CD14-positive monocyte (primary cell): ENCODE measurements around the gene PDAP1. TPM values are rescaled to one million over a fixed set of nuclear protein-coding genes. Genes with fewer than 3 reads are reported as not detected.

Experiments used
- DNase-seq, 3 donors: peaks; one replicate each; pipeline ENCODE4 v3.0.0-alpha.2; 2011 to 2022
- H2AFZ ChIP-seq: 2 replicates; pipeline ENCODE4 v1.6.0; 2012; ENCODE audit warnings: mild to moderate bottlenecking, low read depth, low read length, inconsistent platforms; ENCODE audit not compliant: insufficient read depth, poor library complexity, severe bottlenecking
- H3K27ac ChIP-seq, 2 donors: 1 replicate in 1 of 2; 2 replicates in 1 of 2; pipeline ENCODE4 v1.5.1; 2012 to 2013; ENCODE audit warnings: low read length in 2 of 2, control low read depth in 1 of 2, inconsistent platforms in 1 of 2, low read depth in 1 of 2, mild to moderate bottlenecking in 1 of 2
- H3K27me3 ChIP-seq, 2 donors: one replicate each; pipeline versions ENCODE4 v1.6.0 to v1.6.1; 2011 to 2013; ENCODE audit warnings: low read length in 2 of 2; ENCODE audit not compliant: control insufficient read depth in 2 of 2, insufficient read depth in 2 of 2
- H3K36me3 ChIP-seq, 2 donors: replicated peaks in 1 of 2; 1 replicate in 1 of 2; 2 replicates in 1 of 2; pipeline versions ENCODE4 v1.5.1 to v1.6.1; 2012 to 2013; ENCODE audit warnings: low read length in 2 of 2, control low read depth in 1 of 2, inconsistent platforms in 1 of 2, mild to moderate bottlenecking in 1 of 2; ENCODE audit not compliant: insufficient read depth in 2 of 2, control insufficient read depth in 1 of 2
- H3K4me1 ChIP-seq, 2 donors: 1 replicate in 1 of 2; 2 replicates in 1 of 2; pipeline versions ENCODE4 v1.5.1 to v1.6.1; 2012 to 2013; ENCODE audit warnings: low read length in 2 of 2, control low read depth in 1 of 2, inconsistent platforms in 1 of 2, mild to moderate bottlenecking in 1 of 2, moderate library complexity in 1 of 2; ENCODE audit not compliant: insufficient read depth in 2 of 2, control insufficient read depth in 1 of 2
- H3K4me2 ChIP-seq: replicated peaks from 2 replicates; pipeline ENCODE3; 2012; ENCODE audit warnings: low read length, moderate library complexity, mild to moderate bottlenecking; ENCODE audit not compliant: poor library complexity, severe bottlenecking; ENCODE audit errors: extremely low read depth
- H3K4me3 ChIP-seq, 3 experiments: fragments of 200-600 bp in 1 of 3; sonication (generic) in 1 of 3; replicated peaks in 1 of 3; 1 replicate in 2 of 3; 2 replicates in 1 of 3; pipeline ENCODE4 v1.5.1; 2011 to 2013; ENCODE audit warnings: low read length in 3 of 3, mild to moderate bottlenecking in 3 of 3, control low read depth in 2 of 3, low read depth in 2 of 3, inconsistent platforms in 1 of 3, moderate library complexity in 1 of 3
- H3K79me2 ChIP-seq: 2 replicates; pipeline ENCODE4 v1.6.0; 2012; ENCODE audit warnings: mild to moderate bottlenecking, control low read depth, inconsistent platforms, low read length, moderate library complexity; ENCODE audit not compliant: insufficient read depth
- H3K9ac ChIP-seq: 2 replicates; pipeline ENCODE4 v1.6.0; 2017; ENCODE audit warnings: low read length, mild to moderate bottlenecking; ENCODE audit not compliant: insufficient read depth, poor library complexity, severe bottlenecking
- H3K9me3 ChIP-seq, 2 donors: replicated peaks in 1 of 2; 1 replicate in 1 of 2; 2 replicates in 1 of 2; pipeline versions ENCODE4 v1.5.1 to v1.6.1; 2012 to 2013; ENCODE audit warnings: low read length in 2 of 2, control low read depth in 1 of 2; ENCODE audit not compliant: control insufficient read depth in 1 of 2, insufficient read depth in 1 of 2
- H4K20me1 ChIP-seq: 2 replicates; pipeline ENCODE4 v1.6.0; 2012; ENCODE audit warnings: mild to moderate bottlenecking, low read length, control low read depth, moderate library complexity; ENCODE audit not compliant: insufficient read depth
- H3K27ac Mint-ChIP-seq, 7 donors: one replicate each; pipeline ENCODE4 v1.8.0; 2020; ENCODE audit warnings: mild to moderate bottlenecking in 7 of 7, mixed read lengths in 7 of 7, moderate library complexity in 6 of 7, inconsistent platforms in 2 of 7
- H3K27me3 Mint-ChIP-seq, 3 donors: one replicate each; pipeline ENCODE4 v1.8.0; 2021 to 2022; ENCODE audit warnings: low read depth in 3 of 3, mild to moderate bottlenecking in 3 of 3, mixed read lengths in 3 of 3, moderate library complexity in 3 of 3, inconsistent platforms in 1 of 3
- H3K36me3 Mint-ChIP-seq, 2 donors: one replicate each; pipeline ENCODE4 v1.8.0; 2020; ENCODE audit warnings: mixed read lengths in 2 of 2, inconsistent platforms in 1 of 2, mild to moderate bottlenecking in 1 of 2
- H3K4me1 Mint-ChIP-seq: one replicate; pipeline ENCODE4 v1.8.0; 2020; ENCODE audit warnings: mild to moderate bottlenecking, mixed read lengths
- H3K4me3 Mint-ChIP-seq, 2 donors: one replicate each; pipeline ENCODE4 v1.8.0; 2020; ENCODE audit warnings: mild to moderate bottlenecking in 2 of 2, mixed read lengths in 2 of 2, moderate library complexity in 1 of 2
- H3K9me3 Mint-ChIP-seq, 7 donors: one replicate each; pipeline ENCODE4 v1.8.0; 2020 to 2022; ENCODE audit warnings: mixed read lengths in 7 of 7, mild to moderate bottlenecking in 6 of 7, moderate library complexity in 6 of 7, inconsistent platforms in 2 of 7
- CTCF ChIP-seq: fragments of 200-600 bp; IDR thresholded peaks from one replicate; pipeline ENCODE4 v1.8.0; 2022; ENCODE audit warnings: antibody characterized with exemption, mild to moderate bottlenecking
- WGBS: methylation state at CpG from one replicate; pipeline ENCODE4 v1.1.5; 2013; ENCODE audit warnings: missing lambda C conversion rate; ENCODE audit not compliant: insufficient coverage; 5-methylcytosine and 5-hydroxymethylcytosine counted together
- intact Hi-C, 2 donors: fragments of 100-400 bp; cut with micrococcal nuclease; formaldehyde crosslinking; loops; one replicate each; pipeline versions ENCODE4 v1.15.0 to v1.15.1; 2023
- polyA plus RNA-seq, 3 donors: library from polyadenylated mRNA; depleted of rRNA in 1 of 3; unstranded in 2 of 3; stranded (reverse) in 1 of 3; fragments of 300-500 nt in 2 of 3; fragments of >200 nt in 1 of 3; fragmentation: Illumina TruSeq in 2 of 3; gene quantifications; 1 replicate in 2 of 3; 2 replicates in 1 of 3; pipeline ENCODE4 v1.2.3, GENCODE V29; 2012 to 2021

Gene PDAP1
- polyA plus RNA-seq, 3 donors = 9.8 to 43.3 (median 16.2) TPM

DNA sequence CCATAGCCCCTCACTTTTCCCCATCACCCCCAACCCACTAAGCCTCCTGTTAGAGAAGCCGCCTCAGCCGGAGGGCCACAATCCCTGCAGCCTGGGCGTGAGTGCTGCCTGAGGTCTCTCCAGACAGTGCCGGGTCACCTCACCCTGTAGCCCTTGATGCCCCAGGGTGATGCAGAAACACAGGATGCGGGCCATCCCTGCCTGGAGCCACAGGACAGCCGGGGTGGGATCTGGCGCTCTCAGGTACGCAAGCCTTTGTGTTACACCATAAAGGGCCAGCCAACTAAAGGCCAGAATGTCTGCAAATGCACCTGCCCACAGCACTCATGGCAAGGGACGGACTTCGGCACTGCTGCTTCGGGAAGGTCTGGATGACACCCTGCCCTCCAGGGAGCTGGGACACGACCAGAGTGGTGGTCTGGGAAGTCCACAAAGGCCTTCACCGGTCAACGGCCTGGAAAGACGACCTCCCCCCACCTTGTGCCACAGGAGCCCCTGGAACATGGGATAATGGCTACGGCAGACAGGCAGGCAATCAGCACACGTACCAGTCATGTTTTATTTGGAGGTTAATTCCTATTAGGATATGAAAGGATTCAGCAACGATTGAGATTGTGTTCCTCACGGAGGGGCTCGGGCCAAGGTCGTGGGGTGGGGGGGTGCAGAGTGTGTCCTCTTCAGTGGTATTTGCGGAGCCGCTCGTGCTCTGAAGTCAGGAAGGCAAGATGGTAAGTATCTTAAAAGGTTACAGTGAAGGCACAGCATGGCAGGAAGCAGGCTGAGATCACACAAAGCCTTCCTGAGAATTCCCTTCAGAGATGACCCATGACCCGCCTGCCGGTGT is 49.5 kb upstream of the PDAP1 start:
- no peak overlapping the region for H3K4me3 ChIP-seq
- H3K79me2 ChIP-seq = peaks cover 54% of the 10 kb centered on the region
- Mint-ChIP-seq H3K4me1 (no peaks in the 10 kb centered on the region), H3K9me3 (no peaks in the 10 kb centered on the region), H3K27ac (no peak overlapping the region), H3K4me3 (no peak overlapping the region), H3K27me3 (no peaks in the 10 kb centered on the region), H3K36me3 (peaks cover 66 to 92% of the 10 kb centered on the region in 2 donors)
- TF ChIP-seq CTCF = no peak
- no peak overlapping the region for H3K4me2 ChIP-seq
- peaks cover 96% of the 10 kb centered on the region for H4K20me1 ChIP-seq
- no peak overlapping the region for H3K27ac ChIP-seq
- DNase-seq = no peak
- intact Hi-C loops = no loop called here
- 97% methylated on average over 20 of the region's 26 CpGs for WGBS
- H3K36me3 ChIP-seq = peaks cover 78 to 89% of the 10 kb centered on the region in 2 donors
- H3K9me3 ChIP-seq = no peaks in the 10 kb centered on the region
- H3K9ac ChIP-seq = no peak overlapping the region
- no peaks in the 10 kb centered on the region for H3K4me1 ChIP-seq
- H2AFZ ChIP-seq = no peak overlapping the region
- no peaks in the 10 kb centered on the region for H3K27me3 ChIP-seq

DNA sequence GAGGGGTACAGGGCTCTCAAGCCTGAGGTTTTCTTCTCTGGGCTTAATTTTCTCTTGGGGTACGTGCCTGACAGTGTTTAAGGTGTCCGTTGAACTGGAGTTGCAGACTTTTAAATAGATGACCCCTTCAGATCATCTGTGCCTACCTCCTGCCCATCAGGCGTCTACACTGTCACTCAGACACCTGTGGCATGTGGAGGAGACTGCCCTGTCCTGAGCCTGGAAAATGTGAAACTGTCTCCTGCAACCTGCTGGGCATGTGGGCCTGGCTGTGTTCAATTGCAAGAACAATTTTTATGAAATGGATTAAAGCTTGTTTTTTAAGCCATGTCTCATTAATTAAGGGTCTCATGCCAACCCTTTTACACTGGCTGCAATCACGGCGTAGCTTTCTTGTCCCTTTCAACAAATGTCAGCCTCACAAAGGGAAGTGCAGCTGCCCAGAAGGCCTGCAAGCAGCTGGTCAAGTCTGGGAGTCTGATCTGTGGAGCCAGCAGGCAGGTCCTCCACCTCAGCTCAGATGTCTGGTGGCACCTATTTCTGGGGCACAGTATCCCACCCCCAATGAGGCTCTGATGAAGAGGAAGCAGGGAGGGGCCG is 48.8 kb upstream of the PDAP1 start:
- Mint-ChIP-seq H3K9me3 (no peaks in the 10 kb centered on the region), H3K27me3 (no peaks in the 10 kb centered on the region), H3K27ac (peak overlapping the region in 3 of 7 donors; percentile 15 to 28 (median 27)), H3K36me3 (peaks cover 72 to 96% of the 10 kb centered on the region in 2 donors), H3K4me3 (no peak overlapping the region), H3K4me1 (no peaks in the 10 kb centered on the region)
- Histone ChIP-seq H3K27ac (no peak overlapping the region), H3K79me2 (peaks cover 47% of the 10 kb centered on the region), H3K27me3 (no peaks in the 10 kb centered on the region), H3K9me3 (no peaks in the 10 kb centered on the region), H3K9ac (no peak overlapping the region), H4K20me1 (peaks cover 89% of the 10 kb centered on the region), H2AFZ (no peak overlapping the region), H3K4me1 (no peaks in the 10 kb centered on the region), H3K36me3 (peaks cover 81 to 93% of the 10 kb centered on the region in 2 donors), H3K4me3 (no peak overlapping the region), H3K4me2 (no peak overlapping the region)
- no peak for DNase-seq
- intact Hi-C loops = no loop called here
- no peak for TF ChIP-seq CTCF
- WGBS = 81% methylated on average over 2 of the region's 6 CpGs
